HG03354 (cell line): ENCODE measurements around the gene INTS7.
"Not testable (repeated sequence)": the region's sequence is repeated elsewhere in the genome, so short reads cannot be mapped to it uniquely, and the experiment has no call there.

Experiments
- ATAC-seq: cut with Tn5 transposase; IDR thresholded peaks from one replicate; pipeline ENCODE4 v1.9.1; 2021; ENCODE audit warnings: mild to moderate bottlenecking; ENCODE audit not compliant: unreplicated experiment, poor library complexity, severe bottlenecking

The INTS7 gene

DNA sequence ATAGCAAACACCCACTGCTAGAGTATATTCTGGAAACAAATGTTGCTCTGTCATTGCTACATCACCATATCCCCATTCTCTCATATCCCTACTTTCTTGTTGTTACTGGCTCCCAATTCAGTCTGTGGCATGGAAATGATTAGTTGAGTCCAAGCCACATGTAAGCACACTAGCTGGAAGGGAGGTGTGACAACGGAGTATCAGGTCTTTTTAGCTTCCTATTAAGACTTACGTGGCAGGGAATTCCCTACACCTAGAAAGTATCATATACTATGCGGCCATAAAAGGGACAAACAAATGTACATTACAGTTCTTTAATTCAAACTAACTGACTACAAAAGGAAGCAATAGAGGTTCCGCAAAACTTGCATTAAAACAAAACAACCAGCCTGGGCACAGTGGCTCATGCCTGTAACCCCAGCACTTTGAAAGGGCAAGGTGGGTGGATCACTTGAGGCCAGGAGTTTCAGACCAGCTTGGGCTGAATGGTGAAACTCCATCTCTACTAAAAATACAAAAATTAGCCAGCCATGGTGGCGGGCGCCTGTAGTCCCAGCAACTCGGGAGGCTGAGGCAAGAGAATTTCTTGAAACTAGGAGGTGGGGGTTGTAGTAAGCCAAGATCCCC, 48.6 kb downstream of the INTS7 start:
- ATAC-seq = no peak

DNA sequence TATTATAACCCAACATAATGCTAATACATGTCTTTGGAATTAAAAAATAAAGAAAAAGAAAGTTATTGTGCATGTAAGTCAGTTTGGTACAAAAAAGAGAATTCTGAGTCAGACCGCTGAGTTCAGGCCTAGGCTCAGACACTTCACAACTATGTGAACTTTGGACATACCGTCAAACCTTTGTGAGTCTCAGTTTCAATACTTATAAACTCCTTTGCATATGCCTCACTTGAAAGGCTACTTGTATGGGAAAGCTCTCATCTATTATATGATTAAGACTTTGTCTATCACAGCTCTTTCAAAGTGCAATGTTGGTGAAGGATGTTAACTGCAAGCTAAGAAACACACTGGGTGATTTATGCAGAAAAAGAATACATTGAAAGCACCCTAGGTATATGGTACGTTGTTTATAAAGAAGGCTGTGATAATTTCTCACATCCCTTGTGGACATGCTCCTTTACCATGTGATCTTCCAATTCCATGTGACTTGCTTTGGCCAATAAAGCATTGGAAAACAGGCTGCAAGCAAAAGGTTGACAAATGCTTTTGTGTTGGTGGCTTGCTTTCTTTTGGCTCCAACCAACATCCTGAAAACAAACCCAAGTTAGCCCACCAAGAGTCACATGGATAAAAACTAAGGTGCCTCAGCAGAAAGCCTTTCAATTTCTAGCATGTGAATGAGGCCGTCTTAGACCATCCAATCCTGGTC, 49.6 kb downstream of the INTS7 start:
- ATAC-seq = peak; percentile 89

DNA sequence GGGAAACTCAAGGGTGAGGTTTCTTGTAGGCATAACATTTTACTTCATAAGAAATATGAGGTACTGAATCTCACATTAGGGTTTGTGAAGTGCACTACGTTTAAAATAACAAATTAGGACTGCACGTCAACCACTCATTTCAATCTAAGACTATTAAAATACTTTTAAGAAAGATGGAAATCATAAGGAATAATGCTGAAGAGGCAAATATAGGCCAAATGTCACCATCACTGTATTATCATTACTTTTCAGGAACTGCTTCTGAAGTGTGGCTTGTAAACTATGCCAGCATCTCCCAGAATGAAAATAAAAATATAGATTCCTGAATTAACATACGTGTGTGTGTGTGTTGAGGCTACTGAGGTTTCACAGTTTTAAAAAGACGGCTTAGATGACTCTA, 56.8 kb downstream of the INTS7 start:
- ATAC-seq = no peak

DNA sequence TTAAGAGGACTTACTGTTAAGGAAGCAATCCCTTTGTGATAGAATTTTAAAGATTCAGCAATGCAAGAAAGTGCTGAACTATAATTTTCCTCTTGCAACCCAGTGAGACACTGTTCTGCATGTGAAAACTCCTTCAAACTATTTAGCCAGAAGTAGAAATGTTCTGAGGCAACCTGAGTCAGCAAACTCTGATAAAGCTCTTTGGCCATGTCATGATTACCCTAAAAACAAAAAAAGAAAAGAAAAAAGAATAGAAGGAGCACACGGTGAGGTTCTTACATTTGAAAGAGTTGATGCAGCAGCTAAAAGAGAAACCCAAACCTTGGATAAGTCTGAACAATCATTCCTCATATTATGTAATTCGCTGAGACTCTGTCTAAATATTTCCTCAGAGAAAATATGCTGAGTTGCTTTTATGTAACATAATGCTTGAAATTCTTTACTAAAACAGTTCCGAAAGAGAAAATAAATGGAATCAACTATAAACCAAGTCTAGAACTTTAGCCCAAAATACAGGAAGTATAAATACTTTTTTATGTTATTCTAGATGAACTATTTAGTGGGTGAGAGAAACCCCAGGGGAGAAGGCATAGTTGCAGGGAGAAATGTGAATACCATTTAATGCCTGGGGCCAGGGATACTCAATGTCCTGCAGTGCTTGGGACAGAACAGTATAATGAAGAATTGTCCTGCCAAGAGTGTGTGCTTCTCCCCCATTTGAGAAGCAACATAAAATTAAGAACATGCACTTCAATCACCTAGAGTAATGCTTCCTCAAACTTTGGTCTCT, 60.0 kb downstream of the INTS7 start:
- ATAC-seq = no peak

DNA sequence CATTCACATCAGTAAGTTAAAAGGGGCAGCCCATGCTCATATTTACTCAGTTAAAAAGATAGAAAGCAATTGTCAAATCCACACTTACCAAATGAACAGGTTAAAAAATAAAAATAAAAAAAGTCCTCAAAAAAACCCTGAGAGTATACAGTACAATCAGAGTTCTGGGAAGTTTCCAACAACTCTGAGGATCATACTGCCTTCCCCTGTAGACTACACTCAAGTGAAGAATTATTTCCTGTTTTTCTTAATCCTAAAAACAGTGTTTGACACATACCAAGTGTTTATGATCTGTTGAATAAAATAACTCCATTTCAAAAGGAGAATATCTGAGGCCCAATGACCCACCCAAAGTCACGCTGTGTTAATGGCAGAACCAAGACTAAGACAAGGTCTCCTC, 61.8 kb downstream of the INTS7 start:
- no peak for ATAC-seq

DNA sequence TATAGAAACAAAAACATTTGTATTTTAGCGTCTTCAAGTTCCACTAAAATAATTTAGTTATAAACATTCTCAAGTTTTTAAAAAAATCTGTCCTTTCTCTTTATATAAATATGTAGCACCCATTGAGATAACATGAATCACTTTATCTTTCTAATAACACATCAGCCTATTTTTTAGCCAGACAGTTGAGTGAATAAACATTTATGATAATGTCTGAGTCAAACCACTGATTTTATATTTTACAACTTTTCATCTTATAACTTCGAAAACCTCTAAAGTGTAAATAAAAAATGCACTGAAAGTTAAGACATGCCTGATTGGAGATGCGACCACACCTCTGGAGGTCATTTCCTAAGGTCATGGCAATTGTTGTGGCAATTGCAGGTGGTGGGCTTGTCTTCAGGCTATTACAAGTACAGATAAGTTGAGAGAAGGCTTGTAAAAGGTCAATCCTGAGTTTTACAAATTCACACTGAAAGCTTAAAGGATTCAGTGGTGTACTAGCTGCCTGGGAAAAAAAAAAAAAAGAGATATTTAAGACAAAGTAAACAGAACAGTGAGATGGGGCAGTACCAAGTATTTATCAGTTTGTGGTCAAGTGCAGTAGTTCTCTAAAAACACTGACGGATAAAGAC, 67.0 kb downstream of the INTS7 start:
- no peak for ATAC-seq

DNA sequence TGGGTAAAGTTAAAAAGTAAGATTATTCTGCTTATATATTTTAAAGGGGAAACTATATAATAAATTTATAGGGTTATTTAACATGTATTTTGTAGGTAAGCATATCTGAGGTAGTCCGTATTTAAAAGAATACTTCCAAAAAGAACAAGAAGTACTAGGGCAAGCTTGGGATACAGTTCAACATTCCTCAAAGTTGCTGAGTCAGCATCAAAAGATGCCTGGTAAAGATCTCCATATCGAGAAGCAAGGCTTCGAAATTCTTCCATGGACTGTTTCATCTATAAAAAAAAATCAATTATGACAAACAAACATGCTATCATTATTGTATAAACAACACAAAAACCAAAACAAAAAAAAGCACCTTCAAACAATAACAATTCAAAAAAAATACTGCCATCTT, 67.7 kb downstream of the INTS7 start:
- ATAC-seq = no peak

DNA sequence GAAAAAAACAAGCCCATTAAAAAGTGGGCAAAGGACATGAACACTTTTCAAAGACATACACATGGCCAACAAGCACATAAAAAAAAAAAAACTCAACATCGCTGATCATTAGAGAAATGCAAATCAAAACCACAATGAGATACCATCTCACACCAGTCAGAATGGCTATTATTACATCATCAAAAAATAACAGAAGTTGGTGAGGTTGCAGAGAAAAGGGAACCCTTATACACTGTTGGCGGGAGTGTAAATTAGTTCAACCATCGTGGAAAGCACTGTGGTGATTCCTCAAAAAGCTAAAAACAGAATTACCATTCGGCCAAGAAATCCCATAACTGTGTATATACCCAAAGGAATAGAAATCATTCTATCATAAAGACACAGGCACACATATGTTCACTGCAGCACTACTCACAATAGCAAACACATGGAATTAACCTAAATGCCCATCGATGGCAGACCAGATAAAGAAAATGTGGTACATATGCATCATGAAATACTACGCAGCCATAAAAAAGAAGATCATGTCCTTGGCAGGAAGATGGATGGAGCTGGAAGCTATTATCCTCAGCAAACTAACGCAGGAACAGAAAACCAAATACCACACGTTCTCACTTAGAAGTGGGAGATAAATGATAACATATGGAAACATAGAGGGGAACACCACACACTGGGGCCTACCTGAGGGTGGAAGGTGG, 70.1 kb downstream of the INTS7 start:
- ATAC-seq = no peak

DNA sequence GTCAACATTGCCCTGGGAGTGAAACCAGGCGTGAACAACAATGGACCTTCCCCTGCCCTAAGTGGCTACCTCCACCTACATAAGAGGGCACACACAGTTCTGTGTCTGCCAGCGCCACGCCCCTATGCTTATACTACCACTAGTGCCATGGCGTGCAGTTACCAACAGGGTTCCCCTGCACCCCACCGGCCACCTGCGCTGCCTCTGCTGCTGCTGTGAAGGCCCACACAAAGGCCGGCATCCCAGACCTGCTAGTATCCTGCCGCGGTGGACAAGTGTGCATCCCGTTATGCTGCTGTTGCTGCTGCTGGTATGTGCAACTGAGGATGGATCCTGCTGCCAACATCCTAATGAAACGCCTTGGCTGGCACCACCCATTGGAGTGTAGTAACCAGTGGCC, 75.7 kb downstream of the INTS7 start:
- no peak for ATAC-seq

DNA sequence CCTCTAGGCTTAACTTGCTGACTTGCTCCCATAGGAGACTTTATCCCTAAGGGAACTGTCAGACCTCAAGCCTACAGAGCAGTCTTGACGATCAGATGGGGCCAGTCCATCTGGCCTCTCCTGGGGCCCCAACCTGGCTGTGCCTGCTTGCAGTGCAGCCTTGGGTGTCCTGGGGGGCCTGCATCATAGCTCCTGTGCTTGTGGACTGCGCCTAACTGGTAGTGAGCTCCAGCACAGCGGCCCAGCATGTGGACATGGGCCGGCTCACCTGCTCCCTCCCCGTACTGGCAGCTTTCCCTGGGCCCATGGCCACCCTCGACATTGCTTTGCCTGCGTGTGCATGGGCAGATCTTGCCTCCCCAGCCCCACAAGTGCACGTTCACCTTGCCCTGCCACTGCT, 76.1 kb downstream of the INTS7 start:
- no peak for ATAC-seq

DNA sequence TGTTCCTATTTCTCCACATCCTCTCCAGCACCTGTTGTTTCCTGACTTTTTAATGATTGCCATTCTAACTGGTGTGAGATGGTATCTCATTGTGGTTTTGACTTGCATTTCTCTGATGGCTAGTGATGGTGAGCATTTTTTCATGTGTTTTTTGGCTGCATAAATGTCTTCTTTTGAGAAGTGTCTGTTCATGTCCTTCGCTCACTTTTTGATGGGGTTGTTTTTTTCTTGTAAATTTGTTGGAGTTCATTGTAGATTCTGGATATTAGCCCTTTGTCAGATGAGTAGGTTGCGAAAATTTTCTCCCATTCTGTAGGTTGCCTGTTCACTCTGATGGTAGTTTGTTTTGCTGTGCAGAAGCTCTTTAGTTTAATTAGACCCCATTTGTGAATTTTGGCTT, 81.3 kb downstream of the INTS7 start:
- not testable (repeated sequence) for ATAC-seq

DNA sequence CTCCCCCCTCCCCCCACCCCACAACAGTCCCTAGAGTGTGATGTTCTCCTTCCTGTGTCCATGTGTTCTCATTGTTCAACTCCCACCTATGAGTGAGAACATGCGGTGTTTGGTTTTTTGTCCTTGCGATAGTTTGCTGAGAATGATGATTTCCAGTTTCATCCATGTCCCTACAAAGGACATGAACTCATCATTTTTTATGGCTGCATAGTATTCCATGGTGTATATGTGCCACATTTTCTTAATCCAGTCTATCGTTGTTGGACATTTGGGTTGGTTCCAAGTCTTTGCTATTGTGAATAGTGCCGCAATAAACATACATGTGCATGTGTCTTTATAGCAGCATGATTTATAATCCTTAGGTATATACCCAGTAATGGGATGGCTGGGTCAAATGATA, 81.8 kb downstream of the INTS7 start:
- not testable (repeated sequence) for ATAC-seq

DNA sequence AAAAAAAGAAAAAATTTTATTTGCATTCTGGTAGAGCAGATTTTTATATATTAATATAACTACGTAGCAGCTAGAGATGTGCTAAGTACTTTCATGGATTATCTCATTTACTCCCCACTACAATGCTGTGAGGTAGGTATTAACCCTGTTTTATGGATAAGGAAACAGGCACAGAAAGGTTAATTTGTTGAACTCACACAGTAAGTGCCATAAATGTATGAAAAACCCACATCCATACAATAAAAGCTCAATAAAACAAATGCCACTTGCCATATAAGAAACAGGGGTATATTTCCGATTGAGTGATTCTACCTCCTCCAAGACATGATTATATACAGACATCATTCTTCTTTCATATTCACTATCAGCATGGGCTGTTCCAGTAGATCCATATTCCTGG, 83.1 kb downstream of the INTS7 start:
- ATAC-seq = no peak

DNA sequence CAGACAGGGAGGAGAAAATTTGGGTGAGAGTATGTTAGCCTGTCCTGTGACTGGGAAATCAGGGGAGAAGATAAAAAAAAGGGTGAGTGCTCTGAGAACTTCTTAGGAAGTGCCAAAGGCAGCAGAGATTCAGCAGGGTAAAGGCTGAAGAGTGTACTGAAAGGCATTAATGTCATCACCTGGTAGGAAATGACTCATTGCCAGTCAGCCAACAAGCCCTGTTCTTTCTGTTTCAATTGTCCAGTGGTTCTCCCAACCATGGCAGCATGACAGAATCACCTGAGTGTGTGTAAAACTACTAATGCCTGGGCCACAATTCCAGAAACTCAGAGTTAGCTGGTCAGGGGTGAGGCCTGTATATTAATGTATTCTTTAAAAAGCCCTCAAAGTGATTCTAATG, 83.5 kb downstream of the INTS7 start:
- peak; percentile 99 for ATAC-seq

DNA sequence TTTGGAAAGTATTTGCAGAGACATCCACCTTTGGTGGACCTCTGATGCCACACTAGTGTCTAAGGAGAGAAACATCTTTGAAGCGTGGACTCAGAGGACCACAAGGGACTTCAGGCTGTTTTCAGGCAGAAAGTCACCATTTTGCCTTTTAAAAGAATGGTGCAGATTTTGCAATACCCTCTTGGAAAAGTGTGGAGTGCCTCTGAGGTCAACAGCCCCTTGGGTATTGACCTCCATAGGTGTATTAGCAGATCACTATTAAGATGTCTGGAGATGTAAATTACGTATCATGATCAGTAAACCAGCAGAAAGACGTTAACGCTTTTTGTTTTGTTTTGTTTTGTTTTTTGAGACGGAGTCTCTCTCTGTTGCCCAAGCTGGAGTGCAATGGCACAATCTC, 87.0 kb downstream of the INTS7 start:
- no peak for ATAC-seq

DNA sequence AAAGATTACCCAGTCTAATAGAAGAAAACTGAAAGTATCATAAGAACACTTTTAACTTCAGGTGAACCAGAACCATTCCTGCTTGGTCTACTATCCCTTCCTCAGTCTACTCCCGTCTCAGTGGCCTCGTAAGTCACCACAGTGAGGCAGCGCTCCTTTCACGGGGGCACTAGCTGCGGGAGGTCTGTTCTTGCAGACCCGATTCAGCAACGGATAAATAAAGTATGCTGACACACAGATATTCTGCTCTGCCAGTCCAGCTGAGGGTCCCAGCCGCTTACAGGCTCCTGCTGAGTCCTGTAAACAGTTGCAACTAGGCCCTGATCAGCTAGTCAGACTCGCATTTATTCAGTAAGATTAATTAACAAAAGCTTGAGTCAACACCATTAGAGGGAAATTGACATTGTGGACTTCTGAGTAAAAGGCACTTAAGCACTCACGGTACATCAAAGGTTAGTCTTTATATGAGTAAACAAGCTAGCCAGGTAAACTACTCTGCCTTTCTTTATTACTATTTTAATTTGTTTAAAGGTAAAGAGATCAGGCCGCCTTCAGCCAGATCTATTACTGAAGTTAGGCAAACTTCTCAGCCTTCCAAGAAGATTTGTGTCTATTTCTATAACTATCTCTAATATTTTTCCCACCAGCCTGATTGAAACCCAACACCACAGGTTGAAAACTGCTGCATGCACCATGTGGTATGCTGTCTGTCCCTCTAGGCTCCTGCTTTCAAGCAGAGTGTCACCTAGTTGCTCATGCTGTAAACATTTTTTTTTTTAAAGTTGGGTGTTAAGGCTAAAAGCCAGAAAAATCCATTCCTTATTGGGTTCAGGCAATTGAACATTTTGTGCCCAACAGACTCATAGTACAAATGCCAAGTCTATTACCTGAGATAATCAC, 87.7 kb downstream of the INTS7 start:
- ATAC-seq = no peak

DNA sequence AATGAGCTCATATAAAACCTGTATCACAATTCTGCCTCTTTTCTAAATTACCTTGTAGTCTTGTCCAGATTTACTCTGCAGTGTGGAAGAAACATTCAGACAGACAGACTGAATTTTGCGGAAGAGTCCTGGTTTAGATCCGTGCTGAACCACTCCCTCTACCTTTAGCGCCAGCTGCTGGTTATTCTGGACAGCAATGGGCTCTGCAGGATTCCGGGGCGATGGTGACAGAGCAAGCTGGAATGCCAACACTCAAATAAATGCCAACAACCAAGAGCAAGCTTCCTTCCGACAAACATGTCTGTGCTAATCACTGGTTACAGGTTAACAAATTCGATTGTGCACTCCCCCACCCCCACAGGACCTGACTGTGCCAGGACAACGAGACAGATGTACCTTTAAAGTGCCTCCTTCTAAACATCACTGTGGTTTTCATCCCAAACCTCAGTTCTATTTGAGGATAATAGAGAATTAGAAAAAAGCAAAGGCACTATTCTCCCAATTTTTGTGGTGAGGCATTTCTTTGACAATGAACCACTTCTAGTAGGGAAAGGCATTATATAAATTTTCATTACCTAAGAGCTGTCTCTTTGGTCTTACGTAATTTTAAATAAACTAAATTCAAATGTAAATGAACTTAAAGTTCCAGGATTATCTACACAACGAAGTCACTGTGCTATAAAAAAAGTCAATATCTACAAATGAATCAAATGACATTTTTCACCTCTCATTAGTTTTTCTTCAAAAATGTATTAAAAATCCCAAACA, 90.4 kb downstream of the INTS7 start:
- no peak for ATAC-seq

DNA sequence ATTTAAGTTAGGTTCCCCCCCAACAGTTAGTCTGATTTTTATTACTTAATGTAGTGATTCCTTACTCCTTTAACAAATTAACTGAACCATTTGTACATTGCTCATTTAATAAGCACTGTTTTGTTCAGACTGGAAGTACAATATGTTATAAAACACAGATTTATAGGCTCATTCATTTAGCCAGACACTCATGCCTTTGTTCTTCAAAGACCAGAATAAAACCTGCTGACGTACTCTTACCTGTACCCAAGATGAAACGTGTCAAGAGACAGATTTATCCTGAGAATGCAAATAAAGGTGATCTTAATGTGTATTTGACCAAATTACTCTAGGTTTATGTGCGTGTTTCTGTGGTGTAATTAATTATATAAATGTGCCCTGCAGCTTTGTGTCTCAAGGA, 92.8 kb downstream of the INTS7 start:
- no peak for ATAC-seq
